ENCODE results near the gene CRTAP. TPM values are rescaled to one million over a fixed set of nuclear protein-coding genes. Genes with fewer than 3 reads are reported as not detected.

The CRTAP gene
- total RNA-seq, 1 donor = 196 TPM

- no peak overlapping the region for H3K4me3 ChIP-seq (ENCODE audit: low read depth, low read length)
- TF ChIP-seq CTCF (IDR thresholded peaks at IDR 0.05; ENCODE audit: insufficient read depth, low read depth, low read length) = no peak
- no peak for DNase-seq (ENCODE audit: low read depth)
These were observed 51.6 kb downstream of the CRTAP start for GRCh38 chr3:33165372-33165771.

GRCh38 chr3:33166095-33166494 is 52.3 kb downstream of the CRTAP start:
- H3K4me3 ChIP-seq (ENCODE audit: low read depth, low read length) = no peak overlapping the region
- no peak for TF ChIP-seq CTCF (IDR thresholded peaks at IDR 0.05; ENCODE audit: insufficient read depth, low read depth, low read length)
- no peak for DNase-seq (ENCODE audit: low read depth)

GRCh38 chr3:33167284-33167683 is 53.5 kb downstream of the CRTAP start:
- DNase-seq (ENCODE audit: low read depth) = no peak
- no peak overlapping the region for H3K4me3 ChIP-seq (ENCODE audit: low read depth, low read length)
- no peak for TF ChIP-seq CTCF (IDR thresholded peaks at IDR 0.05; ENCODE audit: insufficient read depth, low read depth, low read length)

GRCh38 chr3:33167716-33168336 is 54.0 kb downstream of the CRTAP start:
- no peak overlapping the region for H3K4me3 ChIP-seq (ENCODE audit: low read depth, low read length)
- no peak for TF ChIP-seq CTCF (IDR thresholded peaks at IDR 0.05; ENCODE audit: insufficient read depth, low read depth, low read length)
- no peak for DNase-seq (ENCODE audit: low read depth)

GRCh38 chr3:33170531-33170930 is 56.7 kb downstream of the CRTAP start:
- TF ChIP-seq CTCF (IDR thresholded peaks at IDR 0.05; ENCODE audit: insufficient read depth, low read depth, low read length) = no peak
- DNase-seq (ENCODE audit: low read depth) = no peak
- no peak overlapping the region for H3K4me3 ChIP-seq (ENCODE audit: low read depth, low read length)

- DNase-seq (ENCODE audit: low read depth) = no peak
- no peak overlapping the region for H3K4me3 ChIP-seq (ENCODE audit: low read depth, low read length)
- TF ChIP-seq CTCF (IDR thresholded peaks at IDR 0.05; ENCODE audit: insufficient read depth, low read depth, low read length) = no peak
These were observed 57.8 kb downstream of the CRTAP start for GRCh38 chr3:33171580-33171979.

- no peak for TF ChIP-seq CTCF (IDR thresholded peaks at IDR 0.05; ENCODE audit: insufficient read depth, low read depth, low read length)
- DNase-seq (ENCODE audit: low read depth) = no peak
- no peak overlapping the region for H3K4me3 ChIP-seq (ENCODE audit: low read depth, low read length)
These were observed 59.3 kb downstream of the CRTAP start for GRCh38 chr3:33173103-33173502.
